Endothelial cell of umbilical vein (primary cell): Measurements from ENCODE around the gene SFT2D1. TPM values are rescaled to one million over a fixed set of nuclear protein-coding genes. Genes with fewer than 3 reads are reported as not detected.

Experiments
- BruUV-seq: library from RNA; stranded (reverse); fragments of 400-500 nt; replicated peaks from 2 replicates; lab custom pipeline; 2021; lab: Mats Ljungman, UMichigan
- CTCF ChIA-PET: fragments of 300-600, 350-600 bp; sonication (Branson Sonifier 250); formaldehyde crosslinking; loops from one replicate; lab custom pipeline; 2021; ENCODE audit warnings: antibody characterized with exemption, inconsistent platforms; lab: Charles Lee
- POLR2A ChIA-PET: fragments of 300-600, 350-600 bp; sonication (Branson Sonifier 250); formaldehyde crosslinking; loops from one replicate; lab custom pipeline; 2021; ENCODE audit warnings: antibody characterized with exemption, inconsistent platforms; lab: Charles Lee
- DNase-seq: peaks from one replicate; pipeline ENCODE4 v3.0.0-alpha.2; 2011; ENCODE audit warnings: low read depth, low spot score
- FAIRE-seq: peaks from 2 replicates; lab custom pipeline; 2011; peaks lifted over from hg19 to GRCh38; lab: Jason Lieb, UNC
- H2AFZ ChIP-seq: 2 replicates; pipeline ENCODE4 v1.6.0; 2012; ENCODE audit warnings: low read depth, low read length, control low read depth, inconsistent platforms
- H3K27ac ChIP-seq: 2 replicates; pipeline ENCODE4 v1.5.1; 2011; ENCODE audit warnings: low read depth, mild to moderate bottlenecking, control low read depth, low read length, moderate library complexity; ENCODE audit not compliant: insufficient read depth
- H3K27me3 ChIP-seq, 2 experiments: 2 replicates each; pipeline versions ENCODE4 v1.6.0 to v1.6.1; 2011; ENCODE audit warnings: low read length in 2 of 2, mixed read lengths in 1 of 2; ENCODE audit not compliant: control insufficient read depth in 2 of 2, insufficient read depth in 2 of 2
- H3K36me3 ChIP-seq, 2 experiments: 2 replicates in 1 of 2; 3 replicates in 1 of 2; pipeline ENCODE4 v1.5.1; 2011; ENCODE audit warnings: low read length in 2 of 2, mild to moderate bottlenecking in 1 of 2, moderate library complexity in 1 of 2; ENCODE audit not compliant: control insufficient read depth in 2 of 2, insufficient read depth in 2 of 2; ENCODE audit errors: extremely low read depth in 1 of 2
- H3K4me1 ChIP-seq: 3 replicates; pipeline ENCODE4 v1.5.1; 2011; ENCODE audit warnings: mild to moderate bottlenecking, low read length; ENCODE audit not compliant: control insufficient read depth, insufficient read depth; ENCODE audit errors: extremely low read depth
- H3K4me2 ChIP-seq: 2 replicates; pipeline ENCODE4 v1.6.1; 2011; ENCODE audit warnings: low read length, control low read depth, mixed read lengths; ENCODE audit not compliant: insufficient read depth
- H3K4me3 ChIP-seq, 3 experiments: fragments of 200-600 bp in 1 of 3; sonication (generic), shearing (Covaris generic) in 1 of 3; replicated peaks in 1 of 3; 2 replicates each; pipeline ENCODE4 v1.5.1; 2011 to 2016; ENCODE audit warnings: control low read depth in 3 of 3, low read length in 3 of 3, mild to moderate bottlenecking in 2 of 3, inconsistent platforms in 1 of 3, low read depth in 1 of 3, moderate library complexity in 1 of 3; ENCODE audit not compliant: insufficient read depth in 1 of 3
- H3K79me2 ChIP-seq: 2 replicates; pipeline ENCODE4 v1.6.0; 2012; ENCODE audit warnings: low read length, inconsistent platforms; ENCODE audit not compliant: control insufficient read depth, insufficient read depth
- H3K9ac ChIP-seq: replicated peaks from 2 replicates; pipeline ENCODE3; 2011; ENCODE audit warnings: low read length, control low read depth; ENCODE audit not compliant: insufficient read depth; ENCODE audit errors: extremely low read depth
- H3K9me1 ChIP-seq: replicated peaks from 3 replicates; pipeline ENCODE4 v1.6.0; 2011; ENCODE audit warnings: mild to moderate bottlenecking, low read length; ENCODE audit not compliant: control insufficient read depth, insufficient read depth; ENCODE audit errors: extremely low read depth
- H3K9me3 ChIP-seq: replicated peaks from 2 replicates; pipeline ENCODE4 v1.5.1; 2012; ENCODE audit warnings: low read length, inconsistent platforms; ENCODE audit not compliant: control insufficient read depth, insufficient read depth
- H4K20me1 ChIP-seq: replicated peaks from 2 replicates; pipeline ENCODE3; 2011; ENCODE audit warnings: mild to moderate bottlenecking, low read length; ENCODE audit not compliant: control insufficient read depth, insufficient read depth; ENCODE audit errors: extremely low read depth
- CTCF ChIP-seq, 2 donors: IDR thresholded peaks; 1 replicate in 1 of 2; 2 replicates in 1 of 2; pipeline ENCODE4 v1.5.1; 2011; ENCODE audit warnings: low read length in 2 of 2, mild to moderate bottlenecking in 2 of 2, moderate library complexity in 2 of 2, control low read depth in 1 of 2, inconsistent platforms in 1 of 2, low read depth in 1 of 2; ENCODE audit not compliant: insufficient read depth in 1 of 2; ENCODE audit errors: extremely low read depth in 1 of 2
- EZH2 ChIP-seq: IDR thresholded peaks from 2 replicates; pipeline ENCODE4 v1.6.1; 2012; ENCODE audit warnings: borderline replicate concordance, low read depth, mild to moderate bottlenecking, moderate library complexity, low read length, inconsistent platforms; ENCODE audit not compliant: severe bottlenecking
- FOS ChIP-seq: IDR thresholded peaks from 2 replicates; pipeline ENCODE4 v1.6.1; 2011; ENCODE audit warnings: mild to moderate bottlenecking, low read length, moderate library complexity, borderline replicate concordance; ENCODE audit not compliant: insufficient read depth
- GATA2 ChIP-seq: IDR thresholded peaks from 2 replicates; pipeline ENCODE4 v1.7.0; 2011; ENCODE audit warnings: low read depth, mild to moderate bottlenecking, moderate library complexity, mixed read lengths, low read length; ENCODE audit not compliant: insufficient read length, insufficient read depth
- JUN ChIP-seq: IDR thresholded peaks from 2 replicates; pipeline ENCODE4 v1.6.1; 2011; ENCODE audit warnings: borderline replicate concordance, low read depth; ENCODE audit not compliant: insufficient read length, insufficient read depth
- MYC ChIP-seq: IDR thresholded peaks from one replicate; pipeline ENCODE4 v1.6.1; 2011; ENCODE audit warnings: mild to moderate bottlenecking, low read depth, low read length
- POLR2A ChIP-seq: IDR thresholded peaks from 2 replicates; pipeline ENCODE4 v1.6.1; 2012; ENCODE audit warnings: low read depth, mild to moderate bottlenecking, control low read depth, low read length
- POLR2AphosphoS5 ChIP-seq: IDR thresholded peaks from 2 replicates; pipeline ENCODE4 v1.6.1; 2012; ENCODE audit warnings: low read depth, mild to moderate bottlenecking, control low read depth, low read length, moderate library complexity; ENCODE audit not compliant: insufficient read depth
- dilution Hi-C: fragments of 300-500 bp; cut with MboI; formaldehyde crosslinking; loops from one replicate; pipeline ENCODE4 v1.15.0; 2019; ENCODE audit warnings: low sequenced_read_pairs; ENCODE audit not compliant: extremely low pct_ligation_motif_present
- intact Hi-C: fragments of 100-400 bp; cut with micrococcal nuclease; formaldehyde crosslinking; loops from one replicate; pipeline ENCODE4 v1.10.0; 2022
- polyA plus RNA-seq, 4 experiments: library from polyadenylated mRNA; depleted of rRNA in 3 of 4; stranded (reverse) in 3 of 4; unstranded in 1 of 4; fragments of >200 nt; gene quantifications; 2 replicates each; pipeline versions ENCODE4 v1.2.1 to v1.2.3, GENCODE V29; 2011 to 2012; ENCODE audit warnings: missing spikeins in 1 of 4
- total RNA-seq: library from RNA; stranded (reverse); gene quantifications from 2 replicates; pipeline ENCODE4 v1.2.3, GENCODE V29; 2021
- TF ChIP-seq, protein P1 (sequence below): IDR thresholded peaks from 2 replicates; pipeline ENCODE4 v1.6.1; 2011; ENCODE audit not compliant: insufficient read depth, insufficient read length

SFT2D1 gene
- total and polyA plus RNA-seq, 2 donors (not counting 3 experiments of a cell fraction or from before 2014, with no cell fraction given), result 22.9 to 30.6 TPM

- Histone ChIP-seq H2AFZ (no peak overlapping the region), H3K27ac (no peak overlapping the region), H3K36me3 (no peaks in the 10 kb centered on the region), H3K27me3 (no peaks in the 10 kb centered on the region), H3K4me3 (no peak overlapping the region), H3K79me2 (no peaks in the 10 kb centered on the region), H3K9me3 (no peaks in the 10 kb centered on the region), H3K4me1 (peaks cover 5% of the 10 kb centered on the region), H3K9ac (no peak overlapping the region), H3K4me2 (no peak overlapping the region), H3K9me1 (no peaks in the 10 kb centered on the region), H4K20me1 (no peaks in the 10 kb centered on the region)
- no TSS peak for BruUV-seq
- TF ChIP-seq GATA2, result no peak
- no peak for TF ChIP-seq POLR2AphosphoS5
- no peak for TF ChIP-seq MYC
- TF ChIP-seq CTCF (IDR thresholded peaks at IDR 0.05; ENCODE audit: extremely low read depth in 1 of 2, insufficient read depth in 1 of 2, low read depth in 1 of 2, low read length in 2 of 2), result no peak
- no peak for TF ChIP-seq JUN
- intact Hi-C loops (no loop called here), dilution Hi-C loops (no loop called here)
- POLR2A ChIA-PET, result no interaction called here
- DNase-seq (no peak), FAIRE-seq (no peak)
- CTCF ChIA-PET, result interaction anchor here (1.4 kb wide), 1 partner anchor 11 kb away, joined by 3 read pairs; no protein-coding TSS in a partner anchor
Measured at GRCh38 chr6:166370489-166370888, 28.1 kb upstream of the SFT2D1 start.

- H3K36me3 ChIP-seq, result no peaks in the 10 kb centered on the region
- H3K4me2 ChIP-seq, result no peak overlapping the region
- intact Hi-C loops (no loop called here), dilution Hi-C loops (no loop called here)
- no peak overlapping the region for H3K9ac ChIP-seq
- no peak overlapping the region for H3K4me3 ChIP-seq
- no TSS peak for BruUV-seq
- H3K79me2 ChIP-seq, result no peaks in the 10 kb centered on the region
- POLR2A ChIA-PET, result no interaction called here
- no peak overlapping the region for H2AFZ ChIP-seq
- no peak overlapping the region for H3K27ac ChIP-seq
- H4K20me1 ChIP-seq, result no peaks in the 10 kb centered on the region
- peaks cover 12% of the 10 kb centered on the region for H3K4me1 ChIP-seq
- H3K9me1 ChIP-seq, result no peaks in the 10 kb centered on the region
- no peaks in the 10 kb centered on the region for H3K27me3 ChIP-seq
- no peaks in the 10 kb centered on the region for H3K9me3 ChIP-seq
- TF ChIP-seq JUN, result no peak
- TF ChIP-seq CTCF (IDR thresholded peaks at IDR 0.05; ENCODE audit: extremely low read depth in 1 of 2, insufficient read depth in 1 of 2, low read depth in 1 of 2, low read length in 2 of 2), result no peak
- TF ChIP-seq GATA2, result no peak
- no peak for TF ChIP-seq MYC
- no peak for TF ChIP-seq EZH2
- no peak for TF ChIP-seq POLR2A
- no peak for TF ChIP-seq POLR2AphosphoS5
- no peak for TF ChIP-seq FOS
- TF ChIP-seq, protein P1, sequence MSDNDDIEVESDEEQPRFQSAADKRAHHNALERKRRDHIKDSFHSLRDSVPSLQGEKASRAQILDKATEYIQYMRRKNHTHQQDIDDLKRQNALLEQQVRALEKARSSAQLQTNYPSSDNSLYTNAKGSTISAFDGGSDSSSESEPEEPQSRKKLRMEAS, result no peak
- FAIRE-seq, result no peak
- no peak for DNase-seq
- CTCF ChIA-PET, result no interaction called here
Measured at GRCh38 chr6:166369782-166370181, 27.4 kb upstream of the SFT2D1 start.
